Fibroblast of villous mesenchyme (primary cell): ENCODE results near the gene KRT77. TPM values are rescaled to one million over a fixed set of nuclear protein-coding genes. Genes with fewer than 3 reads are reported as not detected.

Experiments used
- DNase-seq: peaks from one replicate; pipeline ENCODE4 v3.0.0-alpha.2; 2010; ENCODE audit warnings: low read depth
- H3K4me3 ChIP-seq: 2 replicates; pipeline ENCODE4 v1.5.1; 2011; ENCODE audit warnings: low read depth, mild to moderate bottlenecking, low read length
- total RNA-seq: library from RNA; depleted of rRNA; stranded (reverse); fragments of >200 nt; gene quantifications from 2 replicates; pipeline ENCODE4 v1.2.3, GENCODE V29; 2012
- TF ChIP-seq, protein P1 (sequence below): IDR thresholded peaks from 2 replicates; pipeline ENCODE4 v1.5.1; 2012; ENCODE audit warnings: low read depth, mild to moderate bottlenecking, low read length; ENCODE audit not compliant: insufficient read depth

KRT77 gene
- total RNA-seq, 1 donor: not detected

DNA sequence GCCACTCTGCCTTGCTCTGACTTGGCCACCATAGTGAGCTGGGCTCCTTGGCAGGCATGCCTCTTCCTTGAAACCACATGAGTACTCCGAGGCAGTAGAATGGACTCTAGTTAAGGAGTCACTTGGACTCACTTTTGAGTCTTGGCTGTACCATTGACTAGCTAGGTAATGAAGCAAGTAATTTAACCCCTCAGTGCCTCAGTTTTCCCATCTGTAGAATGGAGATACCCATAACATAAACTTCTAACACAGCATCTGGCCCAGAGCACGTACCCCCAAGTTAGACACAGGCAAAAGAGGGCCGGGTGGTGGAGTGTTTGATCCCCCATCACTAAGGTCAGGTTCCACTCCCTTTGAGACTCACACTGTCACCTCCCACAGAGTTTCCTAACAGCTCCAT, 8.3 kb downstream of the KRT77 start:
- no peak for DNase-seq
- no peak overlapping the region for H3K4me3 ChIP-seq
- TF ChIP-seq, protein P1, sequence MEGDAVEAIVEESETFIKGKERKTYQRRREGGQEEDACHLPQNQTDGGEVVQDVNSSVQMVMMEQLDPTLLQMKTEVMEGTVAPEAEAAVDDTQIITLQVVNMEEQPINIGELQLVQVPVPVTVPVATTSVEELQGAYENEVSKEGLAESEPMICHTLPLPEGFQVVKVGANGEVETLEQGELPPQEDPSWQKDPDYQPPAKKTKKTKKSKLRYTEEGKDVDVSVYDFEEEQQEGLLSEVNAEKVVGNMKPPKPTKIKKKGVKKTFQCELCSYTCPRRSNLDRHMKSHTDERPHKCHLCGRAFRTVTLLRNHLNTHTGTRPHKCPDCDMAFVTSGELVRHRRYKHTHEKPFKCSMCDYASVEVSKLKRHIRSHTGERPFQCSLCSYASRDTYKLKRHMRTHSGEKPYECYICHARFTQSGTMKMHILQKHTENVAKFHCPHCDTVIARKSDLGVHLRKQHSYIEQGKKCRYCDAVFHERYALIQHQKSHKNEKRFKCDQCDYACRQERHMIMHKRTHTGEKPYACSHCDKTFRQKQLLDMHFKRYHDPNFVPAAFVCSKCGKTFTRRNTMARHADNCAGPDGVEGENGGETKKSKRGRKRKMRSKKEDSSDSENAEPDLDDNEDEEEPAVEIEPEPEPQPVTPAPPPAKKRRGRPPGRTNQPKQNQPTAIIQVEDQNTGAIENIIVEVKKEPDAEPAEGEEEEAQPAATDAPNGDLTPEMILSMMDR: no peak

GRCh38 chr12:52694151-52694550, 9.2 kb downstream of the KRT77 start:
- TF ChIP-seq, protein P1: no peak
- DNase-seq: no peak
- no peak overlapping the region for H3K4me3 ChIP-seq

DNA sequence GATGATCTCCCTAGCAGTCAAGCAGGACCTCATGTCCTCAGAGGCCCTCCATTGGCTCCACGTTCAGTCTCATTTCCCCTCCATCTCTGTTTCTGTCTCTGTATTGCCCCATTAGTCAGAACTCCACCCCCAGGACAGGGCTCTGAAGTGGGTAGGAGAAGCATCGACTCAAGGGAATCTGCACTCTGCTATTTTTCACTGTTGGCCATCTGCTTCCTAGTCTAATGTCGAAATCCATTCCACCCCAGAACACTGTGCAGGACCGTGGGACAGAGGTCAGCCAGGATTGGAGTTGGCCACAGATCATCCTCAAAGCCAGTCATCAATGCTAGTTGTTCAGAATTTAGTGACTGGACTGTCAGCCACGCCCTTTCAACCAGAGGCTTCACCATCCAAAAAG, 10.1 kb downstream of the KRT77 start:
- no peak overlapping the region for H3K4me3 ChIP-seq
- TF ChIP-seq, protein P1: no peak
- no peak for DNase-seq

- TF ChIP-seq, protein P1: no peak
- no peak for DNase-seq
- no peak overlapping the region for H3K4me3 ChIP-seq
These were observed 11.1 kb downstream of the KRT77 start for GRCh38 chr12:52692254-52692653.

- TF ChIP-seq, protein P1: no peak
- no peak overlapping the region for H3K4me3 ChIP-seq
- no peak for DNase-seq
These were observed 11.5 kb downstream of the KRT77 start for GRCh38 chr12:52691841-52692150.

DNA sequence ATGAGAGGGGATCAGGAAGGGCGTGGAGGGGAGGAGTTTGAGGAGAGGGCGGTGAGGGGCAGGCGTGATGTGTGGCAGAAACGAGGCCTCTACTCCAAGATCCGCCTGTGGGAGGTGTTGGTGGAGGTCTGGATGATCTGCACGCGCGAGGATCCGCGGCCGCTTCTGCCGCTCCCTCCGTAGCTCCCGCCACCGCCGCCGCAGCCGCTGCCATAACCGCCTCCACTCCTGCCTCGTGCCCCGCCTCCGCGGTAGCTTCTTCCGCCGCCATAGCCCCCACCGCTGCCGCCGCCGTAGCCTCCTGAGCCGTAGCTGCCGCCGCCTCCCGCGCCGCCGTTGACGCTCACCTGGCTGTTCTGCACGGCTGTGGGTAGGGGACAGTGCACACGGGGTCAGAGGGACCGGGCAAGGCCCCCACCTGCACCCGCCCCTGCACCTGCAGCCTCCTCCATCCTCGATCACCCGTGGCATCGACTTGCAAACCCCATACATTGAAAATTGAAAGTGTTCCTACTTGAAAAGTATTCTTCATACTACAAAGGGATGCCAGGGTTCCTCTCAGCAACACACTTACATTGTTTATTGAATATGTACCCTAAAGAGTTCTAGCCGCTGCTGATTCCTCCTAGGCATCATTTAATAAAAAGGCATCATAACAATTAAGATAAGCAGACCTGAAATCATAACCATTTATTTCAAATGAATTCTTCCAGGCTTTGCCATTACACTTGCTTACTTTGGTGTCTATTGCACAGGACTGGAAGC, 12.1 kb downstream of the KRT77 start:
- H3K4me3 ChIP-seq: no peak overlapping the region
- no peak for DNase-seq
- TF ChIP-seq, protein P1: no peak
